ENCODE data around the gene SYNRG.

The SYNRG gene

GRCh38 chr17:37476431-37477120 lies 132.6 kb downstream of the SYNRG start:
- no peak for TF ChIP-seq ZNF274 (IDR thresholded peaks at IDR 0.05; ENCODE audit: low read depth, low read length)

DNA sequence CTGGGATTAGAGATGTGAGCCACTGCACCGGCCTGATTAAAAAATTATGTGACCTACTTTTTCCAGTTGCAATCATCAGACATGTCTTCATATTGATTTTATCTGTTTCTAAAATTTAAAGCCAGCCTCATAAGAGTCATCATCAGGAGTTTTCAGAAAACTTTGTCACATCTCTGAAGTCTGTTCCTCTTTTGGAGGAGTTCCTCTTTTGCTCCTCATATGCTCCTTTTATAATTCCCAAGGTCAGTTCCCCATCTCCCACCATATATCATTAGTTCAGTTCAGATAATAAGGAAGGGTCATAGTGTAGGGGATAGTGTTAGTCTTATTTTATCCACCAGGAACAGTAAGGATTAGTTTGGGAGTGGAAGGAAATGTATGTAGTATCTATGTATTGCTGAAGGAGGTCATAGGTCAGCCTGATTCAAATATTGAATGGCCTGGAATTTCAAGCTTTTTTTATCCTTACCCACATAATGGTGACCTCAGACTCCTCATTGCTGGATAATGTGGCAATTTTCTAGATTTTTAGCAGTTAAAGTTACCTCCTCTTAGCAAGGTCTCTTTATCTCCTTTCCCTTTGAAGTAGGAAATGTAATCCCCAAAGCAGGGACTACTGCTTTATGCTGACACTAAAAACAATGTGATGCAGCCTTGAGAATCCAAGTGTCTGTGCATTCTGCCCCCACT lies 133.3 kb downstream of the SYNRG start:
- no peak for TF ChIP-seq ZNF274 (IDR thresholded peaks at IDR 0.05; ENCODE audit: low read depth, low read length)
- H3K4me3 ChIP-seq (ENCODE audit: low read length) = no peak overlapping the region

More at GRCh38 chr17:37476431-37477120, 132.6 kb downstream of the SYNRG start:
- H3K4me3 ChIP-seq (ENCODE audit: low read length) = no peak overlapping the region

DNA sequence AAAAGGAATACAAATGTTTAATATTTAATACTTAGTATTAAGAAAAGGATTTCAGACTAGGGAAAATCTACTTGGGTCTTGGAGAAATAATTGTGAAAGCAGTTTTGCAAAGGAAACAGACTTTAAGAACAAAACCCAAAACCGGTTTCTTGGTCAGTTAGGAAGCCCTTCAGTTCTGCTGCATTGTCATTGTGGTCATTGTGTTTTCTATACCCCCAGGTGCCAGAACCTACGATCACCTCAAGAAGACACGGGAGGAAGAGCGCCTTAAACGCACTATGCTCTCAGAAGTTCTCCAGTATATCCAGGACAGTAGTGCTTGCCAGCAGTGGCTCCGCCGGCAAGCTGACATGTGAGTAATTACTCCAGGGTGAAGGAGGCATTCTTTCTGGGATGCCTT lies 139.0 kb downstream of the SYNRG start:
- H3K4me3 ChIP-seq (ENCODE audit: low read length) = no peak overlapping the region
- TF ChIP-seq ZNF274 (IDR thresholded peaks at IDR 0.05; ENCODE audit: low read depth, low read length) = no peak

GRCh38 chr17:37466471-37466870 lies 142.7 kb downstream of the SYNRG start:
- H3K4me3 ChIP-seq (ENCODE audit: low read length) = no peak overlapping the region
- no peak for TF ChIP-seq ZNF274 (IDR thresholded peaks at IDR 0.05; ENCODE audit: low read depth, low read length)

DNA sequence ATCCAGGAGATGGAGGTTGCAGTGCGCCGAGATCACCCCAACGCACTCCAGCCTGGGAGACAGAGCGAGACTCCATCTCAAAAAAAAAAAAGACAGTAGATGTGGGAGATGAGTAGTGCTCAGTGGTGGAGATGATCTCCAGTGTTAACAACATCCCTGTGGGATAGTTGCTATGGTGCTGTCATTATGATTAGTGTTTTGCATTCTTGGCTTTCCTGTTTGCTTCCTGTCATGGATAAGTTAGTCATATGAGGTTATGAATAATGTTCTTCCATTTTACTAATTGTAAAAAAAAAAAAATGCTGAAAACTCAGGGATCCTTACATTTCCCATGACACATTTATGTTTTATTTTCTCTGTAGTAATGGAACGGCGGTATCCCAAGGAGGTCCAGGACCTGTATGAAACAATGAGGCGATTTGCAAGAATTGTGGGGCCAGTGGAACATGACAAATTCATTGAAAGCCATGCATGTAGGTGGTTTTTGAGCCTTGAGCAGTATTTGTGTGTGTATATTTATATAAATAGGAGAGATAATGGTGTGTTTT lies 144.1 kb downstream of the SYNRG start:
- no peak overlapping the region for H3K4me3 ChIP-seq (ENCODE audit: low read length)
- TF ChIP-seq ZNF274 (IDR thresholded peaks at IDR 0.05; ENCODE audit: low read depth, low read length) = no peak
